ENCODE data around the gene UBE3C. TPM values are rescaled to one million over a fixed set of nuclear protein-coding genes. Genes with fewer than 3 reads are reported as not detected.
"Not testable (repeated sequence)": the region's sequence is repeated elsewhere in the genome, so short reads cannot be mapped to it uniquely, and the experiment has no call there.

UBE3C gene
- total RNA-seq, 1 donor = 95.9 TPM

DNA sequence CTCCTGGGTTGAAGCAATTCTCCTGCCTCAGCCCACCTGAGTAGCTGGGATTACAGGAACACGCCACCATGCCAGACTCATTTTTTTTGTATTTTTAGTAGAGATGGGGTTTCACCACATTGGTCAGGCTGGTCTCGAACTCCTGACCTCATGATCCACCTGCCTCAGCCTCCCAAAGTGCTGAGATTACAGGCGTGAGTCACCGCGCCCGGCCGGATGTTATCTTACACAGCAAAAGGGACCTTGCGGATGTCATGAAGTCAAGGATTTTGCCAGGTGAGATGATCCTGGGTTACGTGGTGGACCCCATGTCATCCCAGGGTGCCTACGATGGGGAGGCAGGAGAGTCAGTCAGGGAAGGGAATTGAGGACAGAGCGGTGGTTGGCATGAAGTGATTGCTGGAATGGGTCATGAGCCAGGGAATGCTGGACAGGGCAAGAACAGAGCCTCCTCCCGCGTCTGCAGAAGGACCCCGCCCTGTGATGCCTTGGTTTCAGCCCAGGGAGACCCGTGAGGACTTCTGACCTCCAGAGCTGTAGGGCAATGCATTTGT lies 8.7 kb upstream of the UBE3C start:
- H3K9me3 ChIP-seq (ENCODE audit: low read depth, low read length) = no peaks in the 10 kb centered on the region
- DNase-seq (ENCODE audit: insufficient read length, low spot score, missing footprints) = no peak

DNA sequence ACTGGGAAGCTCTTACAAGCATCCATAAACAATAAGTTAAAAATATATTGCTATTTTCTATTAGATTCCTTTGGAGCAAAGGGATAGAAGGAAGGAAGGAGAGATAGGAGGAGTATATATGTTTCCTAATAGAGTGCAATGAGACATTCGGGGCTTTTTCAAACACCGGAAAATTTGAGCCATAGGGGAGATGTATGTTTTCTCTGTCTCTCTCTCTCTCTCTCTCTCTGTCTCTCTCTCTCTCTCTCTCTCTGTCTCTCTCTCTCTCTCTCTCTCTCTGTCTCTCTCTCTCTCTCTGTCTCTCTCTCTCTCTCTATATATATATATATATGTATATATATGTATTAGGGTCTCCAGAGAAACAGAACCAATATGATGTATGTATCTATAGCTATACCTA lies 7.9 kb upstream of the UBE3C start:
- not testable (repeated sequence) for H3K27ac ChIP-seq (ENCODE audit: low read depth, low read length); H3K4me2 ChIP-seq (ENCODE audit: insufficient read depth, low read length); H2AFZ ChIP-seq (ENCODE audit: low read length); H3K27me3 ChIP-seq (ENCODE audit: insufficient read depth, low read length); H3K9me3 ChIP-seq (ENCODE audit: low read depth, low read length); H3K36me3 ChIP-seq (ENCODE audit: insufficient read depth, low read length); H3K79me2 ChIP-seq (ENCODE audit: insufficient read depth, low read length); H4K20me1 ChIP-seq (ENCODE audit: insufficient read depth, low read length); DNase-seq (ENCODE audit: insufficient read length, low spot score, missing footprints); H3K4me3 ChIP-seq (ENCODE audit: insufficient read depth, low read length); H3K4me1 ChIP-seq (ENCODE audit: insufficient read depth, low read length)

More for the DNA sequence above, 8.7 kb upstream of the UBE3C start:
- Histone ChIP-seq H3K4me2 (ENCODE audit: insufficient read depth, low read length) (no peak overlapping the region), H4K20me1 (ENCODE audit: insufficient read depth, low read length) (no peaks in the 10 kb centered on the region), H3K27ac (ENCODE audit: low read depth, low read length) (no peak overlapping the region), H2AFZ (ENCODE audit: low read length) (no peak overlapping the region), H3K4me1 (ENCODE audit: insufficient read depth, low read length) (no peaks in the 10 kb centered on the region), H3K27me3 (ENCODE audit: insufficient read depth, low read length) (peaks cover 3% of the 10 kb centered on the region), H3K36me3 (ENCODE audit: insufficient read depth, low read length) (no peaks in the 10 kb centered on the region), H3K4me3 (ENCODE audit: insufficient read depth, low read length) (no peak overlapping the region), H3K79me2 (ENCODE audit: insufficient read depth, low read length) (no peaks in the 10 kb centered on the region)
- TF ChIP-seq, protein P1, sequence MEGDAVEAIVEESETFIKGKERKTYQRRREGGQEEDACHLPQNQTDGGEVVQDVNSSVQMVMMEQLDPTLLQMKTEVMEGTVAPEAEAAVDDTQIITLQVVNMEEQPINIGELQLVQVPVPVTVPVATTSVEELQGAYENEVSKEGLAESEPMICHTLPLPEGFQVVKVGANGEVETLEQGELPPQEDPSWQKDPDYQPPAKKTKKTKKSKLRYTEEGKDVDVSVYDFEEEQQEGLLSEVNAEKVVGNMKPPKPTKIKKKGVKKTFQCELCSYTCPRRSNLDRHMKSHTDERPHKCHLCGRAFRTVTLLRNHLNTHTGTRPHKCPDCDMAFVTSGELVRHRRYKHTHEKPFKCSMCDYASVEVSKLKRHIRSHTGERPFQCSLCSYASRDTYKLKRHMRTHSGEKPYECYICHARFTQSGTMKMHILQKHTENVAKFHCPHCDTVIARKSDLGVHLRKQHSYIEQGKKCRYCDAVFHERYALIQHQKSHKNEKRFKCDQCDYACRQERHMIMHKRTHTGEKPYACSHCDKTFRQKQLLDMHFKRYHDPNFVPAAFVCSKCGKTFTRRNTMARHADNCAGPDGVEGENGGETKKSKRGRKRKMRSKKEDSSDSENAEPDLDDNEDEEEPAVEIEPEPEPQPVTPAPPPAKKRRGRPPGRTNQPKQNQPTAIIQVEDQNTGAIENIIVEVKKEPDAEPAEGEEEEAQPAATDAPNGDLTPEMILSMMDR (IDR thresholded peaks at IDR 0.05; ENCODE audit: extremely low read depth, low read depth, low read length) = no peak

DNA sequence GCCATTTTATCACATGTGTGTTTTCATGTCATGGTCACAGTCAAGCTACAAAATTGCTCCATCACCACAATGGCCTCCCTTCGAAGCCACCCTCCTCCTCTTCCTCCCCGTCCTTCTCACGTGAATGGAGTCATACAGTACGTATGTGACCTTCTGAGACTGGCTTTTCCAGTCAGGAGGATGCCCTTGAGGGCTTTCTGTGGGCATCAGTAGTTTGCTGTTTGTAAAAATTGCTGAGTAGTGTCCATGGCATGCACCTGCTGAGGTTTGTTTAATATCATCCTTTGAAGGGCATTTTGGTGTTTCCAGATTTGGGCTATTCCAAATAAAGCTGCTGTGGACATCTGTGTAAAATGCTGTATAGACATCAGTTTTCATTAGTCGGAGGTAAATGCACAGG lies 5.9 kb upstream of the UBE3C start:
- peaks cover 8% of the 10 kb centered on the region for H3K4me1 ChIP-seq (ENCODE audit: insufficient read depth, low read length)
- DNase-seq (ENCODE audit: insufficient read length, low spot score, missing footprints) = no peak
- no peak overlapping the region for H3K4me3 ChIP-seq (ENCODE audit: insufficient read depth, low read length)
- peaks cover 3% of the 10 kb centered on the region for H3K27me3 ChIP-seq (ENCODE audit: insufficient read depth, low read length)
- H3K9me3 ChIP-seq (ENCODE audit: low read depth, low read length) = no peaks in the 10 kb centered on the region
- H3K4me2 ChIP-seq (ENCODE audit: insufficient read depth, low read length) = no peak overlapping the region
- no peaks in the 10 kb centered on the region for H3K79me2 ChIP-seq (ENCODE audit: insufficient read depth, low read length)
- H4K20me1 ChIP-seq (ENCODE audit: insufficient read depth, low read length) = no peaks in the 10 kb centered on the region
- H2AFZ ChIP-seq (ENCODE audit: low read length) = no peak overlapping the region
- TF ChIP-seq, protein P1 (IDR thresholded peaks at IDR 0.05; ENCODE audit: extremely low read depth, low read depth, low read length) = no peak
- H3K27ac ChIP-seq (ENCODE audit: low read depth, low read length) = no peak overlapping the region
- H3K36me3 ChIP-seq (ENCODE audit: insufficient read depth, low read length) = no peaks in the 10 kb centered on the region

DNA sequence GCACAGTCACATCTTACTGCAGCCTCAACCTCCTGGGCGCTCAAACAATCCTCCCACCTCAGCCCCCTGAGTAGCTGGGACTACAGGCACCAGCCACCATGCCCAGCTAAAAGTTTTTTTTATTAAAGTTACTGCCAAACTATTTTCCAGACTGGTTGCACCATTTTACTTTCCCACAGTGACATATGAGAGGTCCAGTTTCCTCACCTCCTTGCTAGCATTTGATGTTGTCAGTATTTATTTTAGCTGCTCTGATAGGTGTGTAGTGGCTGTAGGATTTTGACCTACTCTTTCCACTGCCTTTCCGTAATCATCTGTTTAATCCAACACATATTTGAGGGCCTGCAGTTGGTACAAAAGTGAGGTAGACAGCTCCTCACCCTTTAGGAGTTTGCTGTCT lies 5.4 kb upstream of the UBE3C start:
- Histone ChIP-seq H4K20me1 (ENCODE audit: insufficient read depth, low read length) (no peaks in the 10 kb centered on the region), H3K4me3 (ENCODE audit: insufficient read depth, low read length) (no peak overlapping the region), H3K4me1 (ENCODE audit: insufficient read depth, low read length) (peaks cover 12% of the 10 kb centered on the region)

More for the DNA sequence above, 5.4 kb upstream of the UBE3C start:
- H3K36me3 ChIP-seq (ENCODE audit: insufficient read depth, low read length) = no peaks in the 10 kb centered on the region
- H3K9me3 ChIP-seq (ENCODE audit: low read depth, low read length) = no peaks in the 10 kb centered on the region
- H3K27me3 ChIP-seq (ENCODE audit: insufficient read depth, low read length) = peaks cover 3% of the 10 kb centered on the region
- no peak overlapping the region for H3K4me2 ChIP-seq (ENCODE audit: insufficient read depth, low read length)
- DNase-seq (ENCODE audit: insufficient read length, low spot score, missing footprints) = no peak
- no peaks in the 10 kb centered on the region for H3K79me2 ChIP-seq (ENCODE audit: insufficient read depth, low read length)
- TF ChIP-seq, protein P1 (IDR thresholded peaks at IDR 0.05; ENCODE audit: extremely low read depth, low read depth, low read length) = no peak
- no peak overlapping the region for H3K27ac ChIP-seq (ENCODE audit: low read depth, low read length)
- H2AFZ ChIP-seq (ENCODE audit: low read length) = no peak overlapping the region
